HG03342 (cell line): ENCODE measurements around the gene CDK14.
"Not testable (repeated sequence)": the region's sequence is repeated elsewhere in the genome, so short reads cannot be mapped to it uniquely, and the experiment has no call there.

ENCODE experiments used
- ATAC-seq: cut with Tn5 transposase; IDR thresholded peaks from one replicate; pipeline ENCODE4 v1.9.1; 2021; ENCODE audit warnings: mild to moderate bottlenecking, moderate library complexity; ENCODE audit not compliant: unreplicated experiment

The CDK14 gene

GRCh38 chr7:90749774-90750173 is 153.7 kb downstream of the CDK14 start:
- ATAC-seq, result no peak

GRCh38 chr7:90751595-90751994 is 155.5 kb downstream of the CDK14 start:
- no peak for ATAC-seq

- ATAC-seq, result no peak
Measured at GRCh38 chr7:90752051-90752450, 155.9 kb downstream of the CDK14 start.

- ATAC-seq, result no peak
Measured at GRCh38 chr7:90755041-90755440, 158.9 kb downstream of the CDK14 start.

- no peak for ATAC-seq
Measured at GRCh38 chr7:90756366-90756765, 160.2 kb downstream of the CDK14 start.

- peak; percentile 70 for ATAC-seq
Measured at GRCh38 chr7:90757565-90757950, 161.4 kb downstream of the CDK14 start.

- no peak for ATAC-seq
Measured at GRCh38 chr7:90758933-90759562, 162.9 kb downstream of the CDK14 start.

- no peak for ATAC-seq
Measured at GRCh38 chr7:90759710-90760109, 163.6 kb downstream of the CDK14 start.

- no peak for ATAC-seq
Measured at GRCh38 chr7:90760892-90761291, 164.8 kb downstream of the CDK14 start.

- ATAC-seq, result no peak
Measured at GRCh38 chr7:90761584-90761983, 165.5 kb downstream of the CDK14 start.

- no peak for ATAC-seq
Measured at GRCh38 chr7:90763108-90763507, 167.0 kb downstream of the CDK14 start.

GRCh38 chr7:90764848-90765570 is 168.9 kb downstream of the CDK14 start:
- ATAC-seq, result peak; percentile 62

- no peak for ATAC-seq
Measured at GRCh38 chr7:90766814-90767564, 170.9 kb downstream of the CDK14 start.

GRCh38 chr7:90768301-90768700 is 172.2 kb downstream of the CDK14 start:
- no peak for ATAC-seq

- ATAC-seq, result no peak
Measured at GRCh38 chr7:90769036-90769435, 172.9 kb downstream of the CDK14 start.

- not testable (repeated sequence) for ATAC-seq
Measured at GRCh38 chr7:90769566-90769965, 173.4 kb downstream of the CDK14 start.

GRCh38 chr7:90771281-90771680 is 175.2 kb downstream of the CDK14 start:
- no peak for ATAC-seq

GRCh38 chr7:90772410-90772809 is 176.3 kb downstream of the CDK14 start:
- no peak for ATAC-seq

GRCh38 chr7:90773269-90773668 is 177.1 kb downstream of the CDK14 start:
- no peak for ATAC-seq

- ATAC-seq, result no peak
Measured at GRCh38 chr7:90774706-90775105, 178.6 kb downstream of the CDK14 start.

GRCh38 chr7:90775383-90775965 is 179.4 kb downstream of the CDK14 start:
- ATAC-seq, result no peak

- peak; percentile 95 for ATAC-seq
Measured at GRCh38 chr7:90777041-90777440, 180.9 kb downstream of the CDK14 start.
